Heart right ventricle (tissue), 16 donors: Measurements from ENCODE around the gene ARMH3. TPM values are rescaled to one million over a fixed set of nuclear protein-coding genes. Genes with fewer than 3 reads are reported as not detected.

ENCODE experiments used
- ATAC-seq, 8 donors: fragments of 200-7000 bp; cut with Tn5 transposase; one replicate each; pipeline ENCODE4 v1.9.1; 2020; ENCODE audit warnings: mild to moderate bottlenecking in 8 of 8, moderate library complexity in 8 of 8, moderate number of reproducible peaks in 1 of 8
- DNase-seq, 2 donors: peaks; one replicate each; pipeline ENCODE4 v3.0.0-alpha.2; 2020
- H3K27ac ChIP-seq, 10 donors: fragments of 200-600 bp; sonication (generic) in 2 of 10; one replicate each; pipeline versions ENCODE4 v1.5.0 to v1.8.0; 2020 to 2022; ENCODE audit warnings: mild to moderate bottlenecking in 3 of 10
- H3K27me3 ChIP-seq, 7 donors: fragments of 200-600 bp; one replicate each; pipeline ENCODE4 v1.8.0; 2021 to 2022; ENCODE audit warnings: mild to moderate bottlenecking in 2 of 7
- H3K36me3 ChIP-seq, 9 donors: fragments of 200-600 bp; sonication (generic) in 1 of 9; one replicate each; pipeline versions ENCODE4 v1.5.0 to v1.8.0; 2020 to 2022; ENCODE audit warnings: mild to moderate bottlenecking in 2 of 9
- H3K4me1 ChIP-seq, 9 donors: fragments of 200-600 bp; sonication (generic) in 1 of 9; one replicate each; pipeline versions ENCODE4 v1.5.0 to v1.8.0; 2020 to 2022; ENCODE audit warnings: mild to moderate bottlenecking in 4 of 9
- H3K4me3 ChIP-seq, 10 donors: fragments of 200-600 bp; sonication (generic) in 2 of 10; one replicate each; pipeline versions ENCODE4 v1.5.0 to v1.8.0; 2020 to 2022; ENCODE audit warnings: mild to moderate bottlenecking in 7 of 10, moderate library complexity in 2 of 10
- H3K9me3 ChIP-seq, 11 donors: fragments of 200-600 bp in 10 of 11; sonication (generic) in 2 of 11; one replicate each; pipeline versions ENCODE4 v1.5.0 to v1.8.0; 2013 to 2022; ENCODE audit warnings: mild to moderate bottlenecking in 2 of 11, control low read depth in 1 of 11, moderate library complexity in 1 of 11
- WGBS, 2 donors: extraction: QIAGEN DNeasy Blood & Tissue Kit; methylation state at CpG; one replicate each; pipeline ENCODE4 v1.1.7; 2013; ENCODE audit warnings: inconsistent platforms in 1 of 2; 5-methylcytosine and 5-hydroxymethylcytosine counted together
- intact Hi-C, 10 donors: fragments of 100-400 bp; cut with DNase I; formaldehyde crosslinking; loops; one replicate each; pipeline versions ENCODE4 v1.11.1 to v1.14.2; 2022
- polyA plus RNA-seq, 2 donors: library from polyadenylated mRNA; stranded (reverse); fragments of 200-250 nt; gene quantifications; one replicate each; pipeline ENCODE4 v1.2.3, GENCODE V29; 2013
- total RNA-seq, 10 donors: library from RNA; stranded (reverse); fragmentation: NEBNext Ultra II Directional in 3 of 10; extraction: Animal tissue kit (Norgen Biotek cat#: 25700) in 3 of 10; gene quantifications; one replicate each; pipeline versions ENCODE4 v1.2.1 to v1.2.4, GENCODE V29; 2021 to 2023
- TF ChIP-seq, protein P1 (sequence below), 9 donors: fragments of 200-600 bp; sonication (generic) in 2 of 9; IDR thresholded peaks; one replicate each; pipeline versions ENCODE4 v1.5.0 to v1.8.0; 2021 to 2022; ENCODE audit warnings: antibody characterized with exemption in 9 of 9, mild to moderate bottlenecking in 5 of 9, moderate library complexity in 1 of 9
- donor health status: Arrhythmogenic right ventricular cardiomyopathy.
- donor health status: ischemic (EF 13 %, LVEDD 7.1; RV severe dilation, severe dysfunction).
- donor health status: healthy with polysubstance abuse.
- donor health status: DM: no; HTN: yes; CAD: no.
- donor health status: DM: no; HTN: no; CAD: no.
- donor health status: ischemic (EF 25% LVEDD 6.9; RV normal size, moderate dysfunction).
- donor health status: ischemic (EF 25% LVEDD 5.7; RV mildly dilated, moderate dysfunction).
- donor health status: healthy.
- donor health status: DM: yes; HTN: yes; CAD: no.
- donor health status: Ischemic cardiomyopathy.
- donor health status: ischemic (EF 35%, LVEDD 5.7; RV mildly dilated, moderate dysfunction).
- donor health status: nonischemic (EF 11% LVEDD 7.7; RV severe dilation, severe dysfunction).
- donor health status: DM: yes; HTN: yes; CAD: no.
- donor health status: PGD.
- donor health status: ischemic (EF 29% LVEDD 5.4; RV normal size, mild dysfunction).
- donor health status: nonischemic (EF 23%, LVEDD 6.1; RV moderate dilation, normal function).

Gene ARMH3
- total and polyA plus RNA-seq, 12 donors = 24.1 to 96.8 (median 54.1) TPM

DNA sequence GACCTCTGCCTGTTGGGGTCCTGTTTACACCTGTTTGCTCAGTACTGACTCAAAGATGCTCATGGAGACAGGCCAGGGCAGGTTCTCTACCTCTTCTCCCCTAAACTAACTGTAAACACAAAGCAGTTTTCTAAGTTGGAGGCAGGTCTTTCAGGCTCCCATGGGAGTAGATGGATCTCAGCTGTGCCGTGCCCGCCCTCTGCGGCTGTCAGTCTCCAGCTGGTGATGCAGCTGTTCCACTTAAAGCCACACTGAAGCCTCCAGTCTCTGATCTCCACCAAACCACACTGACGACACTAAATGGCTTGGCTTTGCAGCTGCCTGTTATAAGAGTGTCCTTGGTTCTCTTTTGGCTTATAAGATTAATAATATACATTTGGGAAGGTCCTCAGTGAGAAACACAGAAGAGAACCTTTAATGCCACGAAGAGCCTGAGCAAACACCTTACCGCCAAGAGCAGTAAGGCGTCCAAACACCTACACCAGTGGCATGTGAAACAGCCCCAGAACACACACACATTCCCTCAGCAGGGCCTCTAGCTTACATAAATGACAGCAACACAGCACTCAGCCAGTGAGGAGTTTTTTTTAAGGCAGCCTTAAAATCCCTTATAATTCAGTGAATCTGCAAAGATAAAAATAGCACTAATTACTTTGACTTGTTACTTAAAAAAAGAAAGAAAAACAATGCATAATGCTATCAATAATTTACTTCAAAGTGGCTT lies 152.0 kb downstream of the ARMH3 start:
- Histone ChIP-seq H3K27me3 (no peaks in the 10 kb centered on the region), H3K4me1 (peaks cover 0 to 51% (median 26%) of the 10 kb centered on the region in 9 donors), H3K27ac (no peak overlapping the region), H3K9me3 (no peaks in the 10 kb centered on the region), H3K36me3 (peaks cover 0 to 13% (median 0%) of the 10 kb centered on the region in 9 donors), H3K4me3 (no peak overlapping the region)
- ATAC-seq = peak in 6 of 8 donors; percentile 17 to 51 (median 26)
- no peak for DNase-seq
- intact Hi-C loops = no loop called here
- 67 to 68% methylated on average over 7 of the region's 7 CpGs for WGBS, 2 donors
- TF ChIP-seq, protein P1, sequence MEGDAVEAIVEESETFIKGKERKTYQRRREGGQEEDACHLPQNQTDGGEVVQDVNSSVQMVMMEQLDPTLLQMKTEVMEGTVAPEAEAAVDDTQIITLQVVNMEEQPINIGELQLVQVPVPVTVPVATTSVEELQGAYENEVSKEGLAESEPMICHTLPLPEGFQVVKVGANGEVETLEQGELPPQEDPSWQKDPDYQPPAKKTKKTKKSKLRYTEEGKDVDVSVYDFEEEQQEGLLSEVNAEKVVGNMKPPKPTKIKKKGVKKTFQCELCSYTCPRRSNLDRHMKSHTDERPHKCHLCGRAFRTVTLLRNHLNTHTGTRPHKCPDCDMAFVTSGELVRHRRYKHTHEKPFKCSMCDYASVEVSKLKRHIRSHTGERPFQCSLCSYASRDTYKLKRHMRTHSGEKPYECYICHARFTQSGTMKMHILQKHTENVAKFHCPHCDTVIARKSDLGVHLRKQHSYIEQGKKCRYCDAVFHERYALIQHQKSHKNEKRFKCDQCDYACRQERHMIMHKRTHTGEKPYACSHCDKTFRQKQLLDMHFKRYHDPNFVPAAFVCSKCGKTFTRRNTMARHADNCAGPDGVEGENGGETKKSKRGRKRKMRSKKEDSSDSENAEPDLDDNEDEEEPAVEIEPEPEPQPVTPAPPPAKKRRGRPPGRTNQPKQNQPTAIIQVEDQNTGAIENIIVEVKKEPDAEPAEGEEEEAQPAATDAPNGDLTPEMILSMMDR (IDR thresholded peaks at IDR 0.05) = no peak

DNA sequence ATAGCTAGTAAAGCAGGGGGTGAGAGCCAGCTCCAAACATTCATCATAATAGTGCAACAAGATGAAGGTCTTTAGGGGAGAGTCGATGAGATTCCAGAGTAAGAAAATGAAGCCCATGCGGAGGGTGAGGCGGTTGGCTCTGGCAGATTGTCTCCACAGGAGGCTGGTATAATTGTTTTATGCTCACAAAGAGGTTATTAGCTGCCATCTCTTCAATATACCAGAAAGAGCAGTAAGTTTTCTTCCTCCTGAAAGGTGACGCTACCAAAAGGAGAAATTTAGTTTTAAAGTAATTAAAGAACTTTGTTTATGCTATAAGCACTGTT lies 153.2 kb downstream of the ARMH3 start:
- Histone ChIP-seq H3K4me1 (peaks cover 2 to 63% (median 31%) of the 10 kb centered on the region in 9 donors), H3K36me3 (peaks cover 0 to 13% (median 0%) of the 10 kb centered on the region in 9 donors), H3K27ac (peak overlapping the region in 1 of 10 donors; percentile 4), H3K9me3 (no peaks in the 10 kb centered on the region), H3K27me3 (no peaks in the 10 kb centered on the region), H3K4me3 (no peak overlapping the region)
- DNase-seq (no peak), ATAC-seq (no peak)
- intact Hi-C loops = no loop called here
- TF ChIP-seq, protein P1 (IDR thresholded peaks at IDR 0.05) = no peak
- WGBS, 2 donors = 94 to 96% methylated on average over 4 of the region's 4 CpGs

DNA sequence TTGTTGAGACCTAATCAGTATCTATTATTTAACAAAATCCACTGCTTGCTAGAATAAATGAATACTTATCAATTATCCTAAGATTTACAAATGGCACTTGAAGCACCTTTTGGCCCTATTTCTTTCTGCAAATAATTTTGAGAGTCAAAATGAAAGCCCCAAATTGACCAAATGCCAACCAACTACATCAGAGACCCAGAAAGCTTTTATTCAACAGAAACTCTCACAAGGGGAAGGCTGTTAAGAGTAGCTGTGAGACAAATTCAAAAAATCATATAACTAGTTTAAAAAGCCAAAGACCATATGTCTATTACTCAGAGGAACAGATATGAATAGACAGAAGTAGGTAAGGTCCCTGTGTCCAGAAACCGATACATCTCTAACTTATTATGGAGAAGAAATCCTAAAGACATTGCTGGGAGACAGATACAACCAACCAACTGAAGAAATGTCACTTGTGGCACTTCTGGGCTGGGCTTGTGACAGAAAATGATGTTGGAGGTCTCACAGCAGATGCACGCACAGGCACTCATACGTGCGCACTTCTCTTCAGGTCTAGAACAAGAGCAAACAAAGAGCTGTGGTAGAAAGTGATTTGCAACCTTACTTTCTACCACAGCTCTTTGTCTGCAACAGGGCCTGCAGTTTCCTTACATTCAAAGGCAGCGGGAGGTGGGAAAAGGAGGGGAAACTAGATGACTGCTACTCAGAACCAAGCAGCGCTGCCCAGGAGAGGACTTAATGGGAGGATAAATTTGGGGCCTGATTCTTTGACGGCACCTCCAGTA lies 153.7 kb downstream of the ARMH3 start:
- 91 to 93% methylated on average over 7 of the region's 7 CpGs for WGBS, 2 donors
- Histone ChIP-seq H3K36me3 (peaks cover 0 to 13% (median 0%) of the 10 kb centered on the region in 9 donors), H3K27me3 (no peaks in the 10 kb centered on the region), H3K9me3 (no peaks in the 10 kb centered on the region), H3K27ac (no peak overlapping the region), H3K4me1 (peaks cover 6 to 64% (median 36%) of the 10 kb centered on the region in 9 donors), H3K4me3 (no peak overlapping the region)
- intact Hi-C loops = no loop called here
- TF ChIP-seq, protein P1 (IDR thresholded peaks at IDR 0.05) = peak in 1 of 9 donors; percentile 8
- DNase-seq (no peak), ATAC-seq (no peak)

DNA sequence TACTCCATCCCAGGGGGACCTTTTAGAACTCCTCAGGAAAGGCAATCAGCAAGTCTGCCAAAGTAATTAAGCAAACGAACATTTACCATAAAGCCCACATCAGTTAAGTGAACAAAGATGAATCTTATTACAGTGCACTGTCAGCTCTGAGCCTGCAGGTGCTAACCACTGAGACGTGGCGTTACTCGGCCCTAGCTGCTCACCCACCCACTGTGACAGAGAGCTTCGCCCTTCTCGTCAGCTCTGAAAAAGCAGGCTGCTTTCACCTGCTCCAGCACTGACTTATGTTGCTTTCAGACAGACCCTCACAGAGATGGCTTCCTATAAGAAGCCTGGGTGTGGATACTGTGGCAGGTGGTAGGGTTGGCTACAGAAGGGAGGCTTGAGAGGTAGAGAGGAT lies 154.6 kb downstream of the ARMH3 start:
- ATAC-seq (no peak), DNase-seq (no peak)
- Histone ChIP-seq H3K4me1 (peaks cover 6 to 64% (median 41%) of the 10 kb centered on the region in 9 donors), H3K36me3 (peaks cover 0 to 13% (median 0%) of the 10 kb centered on the region in 9 donors), H3K9me3 (no peaks in the 10 kb centered on the region), H3K27me3 (no peaks in the 10 kb centered on the region), H3K27ac (no peak overlapping the region), H3K4me3 (no peak overlapping the region)
- TF ChIP-seq, protein P1 (IDR thresholded peaks at IDR 0.05) = no peak
- intact Hi-C loops = no loop called here
- WGBS, 2 donors = 73 to 81% methylated on average over 6 of the region's 6 CpGs
